HepG2 (cell line): ENCODE measurements around the gene TFEB. TPM values are rescaled to one million over a fixed set of nuclear protein-coding genes. Genes with fewer than 3 reads are reported as not detected.
A peak's percentile ranks its signal among the peaks of the same experiment; 100 is the strongest.

Experiments
- AGO1 ChIP-seq: fragments of 200-400 bp; formaldehyde crosslinking; IDR thresholded peaks from 2 replicates; pipeline ENCODE4 v1.6.1; 2017; ENCODE audit warnings: mild to moderate bottlenecking, low read depth, low read length, moderate library complexity; ENCODE audit not compliant: poor library complexity, severe bottlenecking
- BRCA1 ChIP-seq: sonication (generic); formaldehyde crosslinking; IDR thresholded peaks from 2 replicates; pipeline ENCODE4 v1.4.0; 2020; ENCODE audit warnings: missing genetic modification reagents
- CEBPB ChIP-seq: IDR thresholded peaks from 2 replicates; pipeline ENCODE4 v1.6.1; 2011; ENCODE audit warnings: low read depth, low read length, improper control_type of control experiment, borderline replicate concordance
- FOXK1 ChIP-seq: sonication (generic); formaldehyde crosslinking; IDR thresholded peaks from 2 replicates; pipeline ENCODE4 v1.4.0; 2020; ENCODE audit warnings: low read depth, missing genetic modification reagents, borderline replicate concordance
- GATAD2A ChIP-seq: IDR thresholded peaks from 2 replicates; pipeline ENCODE4 v1.6.1; 2016
- JDP2 ChIP-seq: sonication (generic); formaldehyde crosslinking; IDR thresholded peaks from 2 replicates; pipeline ENCODE4 v1.8.1; 2022; ENCODE audit warnings: missing genetic modification reagents, borderline replicate concordance
- KMT2B ChIP-seq: IDR thresholded peaks from 2 replicates; pipeline ENCODE4 v1.6.1; 2016; ENCODE audit warnings: missing genetic modification reagents, missing compliant biosample characterization
- MLLT10 ChIP-seq: sonication (generic); formaldehyde crosslinking; IDR thresholded peaks from 2 replicates; pipeline ENCODE4 v1.4.0; 2020; ENCODE audit warnings: missing genetic modification reagents
- NFE2L1 ChIP-seq: sonication (generic); formaldehyde crosslinking; IDR thresholded peaks from 2 replicates; pipeline ENCODE4 v1.4.0; 2020; ENCODE audit warnings: missing genetic modification reagents, mild to moderate bottlenecking, borderline replicate concordance
- NFIC ChIP-seq: IDR thresholded peaks from 2 replicates; pipeline ENCODE4 v1.6.1; 2012; ENCODE audit warnings: mild to moderate bottlenecking, low read length, inconsistent platforms
- NR0B2 ChIP-seq: sonication (generic); formaldehyde crosslinking; IDR thresholded peaks from 2 replicates; pipeline ENCODE4 v1.4.0; 2020; ENCODE audit warnings: mild to moderate bottlenecking, missing genetic modification reagents
- NR2F2 ChIP-seq: IDR thresholded peaks from 2 replicates; pipeline ENCODE4 v1.6.1; 2012; ENCODE audit warnings: low read depth, inconsistent platforms, borderline replicate concordance
- POGZ ChIP-seq: sonication (generic); formaldehyde crosslinking; IDR thresholded peaks from 2 replicates; pipeline ENCODE4 v1.4.0; 2020; ENCODE audit warnings: mild to moderate bottlenecking, missing genetic modification reagents
- REPIN1 ChIP-seq: sonication (generic); formaldehyde crosslinking; IDR thresholded peaks from 2 replicates; pipeline ENCODE4 v1.8.0; 2022; ENCODE audit warnings: missing genetic modification reagents, low read depth, mild to moderate bottlenecking, borderline replicate concordance
- TRAFD1 ChIP-seq: sonication (generic); formaldehyde crosslinking; IDR thresholded peaks from 2 replicates; pipeline ENCODE4 v1.5.1; 2020; ENCODE audit warnings: missing genetic modification reagents, mild to moderate bottlenecking, borderline replicate concordance
- ZFP1 ChIP-seq: IDR thresholded peaks from 2 replicates; pipeline ENCODE4 v1.6.1; 2016
- ZMYM2 ChIP-seq: sonication (generic); formaldehyde crosslinking; IDR thresholded peaks from 2 replicates; pipeline ENCODE4 v1.8.0; 2022; ENCODE audit warnings: mild to moderate bottlenecking, missing genetic modification reagents
- ZNF414 ChIP-seq: sonication (generic); formaldehyde crosslinking; IDR thresholded peaks from 2 replicates; pipeline ENCODE4 v1.5.0; 2020; ENCODE audit warnings: missing genetic modification reagents
- ZNF543 ChIP-seq: sonication (generic); formaldehyde crosslinking; IDR thresholded peaks from 2 replicates; pipeline ENCODE4 v1.4.0; 2020; ENCODE audit warnings: mild to moderate bottlenecking, missing genetic modification reagents
- ZNF598 ChIP-seq: sonication (generic); formaldehyde crosslinking; IDR thresholded peaks from 2 replicates; pipeline ENCODE4 v1.5.1; 2020; ENCODE audit warnings: mild to moderate bottlenecking, missing genetic modification reagents, borderline replicate concordance
- ZNF605 ChIP-seq: sonication (generic); formaldehyde crosslinking; IDR thresholded peaks from 2 replicates; pipeline ENCODE4 v1.8.0; 2022; ENCODE audit warnings: mild to moderate bottlenecking, missing genetic modification reagents
- ZNF749 ChIP-seq: sonication (generic); formaldehyde crosslinking; IDR thresholded peaks from 2 replicates; pipeline ENCODE4 v1.8.0; 2022; ENCODE audit warnings: mild to moderate bottlenecking, missing genetic modification reagents, moderate library complexity, borderline replicate concordance
- polyA plus RNA-seq, 8 experiments: library from polyadenylated mRNA; depleted of rRNA in 3 of 8; stranded (reverse) in 7 of 8; unstranded in 1 of 8; fragments of >200 nt; fragmentation: Illumina TruSeq in 4 of 8; extraction: Trizol in 4 of 8; gene quantifications; 2 replicates each; pipeline versions ENCODE4 v1.2.1 to v1.2.3, GENCODE V29; 2011 to 2016; ENCODE audit warnings: low read depth in 4 of 8, missing spikeins in 1 of 8, mixed read lengths in 1 of 8; ENCODE audit not compliant: insufficient read depth in 1 of 8
- total RNA-seq, 5 experiments: library from RNA; depleted of rRNA; stranded (reverse); fragments of >200 nt; fragmentation: Illumina TruSeq; extraction: Trizol; gene quantifications; 2 replicates each; pipeline ENCODE4 v1.2.3, GENCODE V29; 2016; ENCODE audit warnings: low read depth in 1 of 5
- TF ChIP-seq, protein P1 (sequence below): sonication (generic); formaldehyde crosslinking; conservative IDR thresholded peaks from 2 replicates; pipeline ENCODE4 v1.4.0; 2020; ENCODE audit warnings: missing genetic modification reagents
- TF ChIP-seq, protein P2 (sequence below): sonication (generic); formaldehyde crosslinking; IDR thresholded peaks from 2 replicates; pipeline ENCODE4 v1.4.0; 2020; ENCODE audit warnings: mild to moderate bottlenecking, missing genetic modification reagents

TFEB gene
- total and polyA plus RNA-seq, 2 of the 13 experiments (the other 11 are each of a cell fraction or from before 2014, with no cell fraction given) = 13.3 to 18.7 TPM

- TF ChIP-seq, protein P1, sequence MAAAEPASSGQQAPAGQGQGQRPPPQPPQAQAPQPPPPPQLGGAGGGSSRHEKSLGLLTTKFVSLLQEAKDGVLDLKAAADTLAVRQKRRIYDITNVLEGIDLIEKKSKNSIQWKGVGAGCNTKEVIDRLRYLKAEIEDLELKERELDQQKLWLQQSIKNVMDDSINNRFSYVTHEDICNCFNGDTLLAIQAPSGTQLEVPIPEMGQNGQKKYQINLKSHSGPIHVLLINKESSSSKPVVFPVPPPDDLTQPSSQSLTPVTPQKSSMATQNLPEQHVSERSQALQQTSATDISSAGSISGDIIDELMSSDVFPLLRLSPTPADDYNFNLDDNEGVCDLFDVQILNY (CRISPR knock-in tag) = peak; percentile 72
- TF ChIP-seq ZNF414 (CRISPR knock-in tag) (0 out of 2 replicates have a peak, but pooled peaks have one; percentile 66), ZNF749 (CRISPR knock-in tag) (peak; percentile 64; the same call in 1 of the 2 replicates), POGZ (CRISPR knock-in tag) (peak; percentile 82), NFIC (no peak), KMT2B (CRISPR knock-in tag) (peak; percentile 87), JDP2 (CRISPR knock-in tag) (no peak), ZMYM2 (CRISPR knock-in tag) (no peak), AGO1 (peak; percentile 21), CEBPB (no peak), ZNF543 (CRISPR knock-in tag) (peak; percentile 62; the same call in 1 of the 2 replicates), FOXK1 (CRISPR knock-in tag) (peak; percentile 74; the same call in 1 of the 2 replicates), ZNF605 (CRISPR knock-in tag) (0 out of 2 replicates have a peak, but pooled peaks have one; percentile 67), NR0B2 (CRISPR knock-in tag) (no peak), BRCA1 (CRISPR knock-in tag) (no peak), NFE2L1 (CRISPR knock-in tag) (no peak), NR2F2 (peak; percentile 38; the same call in 1 of the 2 replicates), ZNF598 (CRISPR knock-in tag) (0 out of 2 replicates have a peak, but pooled peaks have one; percentile 57), MLLT10 (CRISPR knock-in tag) (no peak), TRAFD1 (CRISPR knock-in tag) (no peak), GATAD2A (CRISPR knock-in tag) (peak; percentile 70), ZFP1 (CRISPR knock-in tag) (peak; percentile 82; the same call in 1 of the 2 replicates), REPIN1 (CRISPR knock-in tag) (peak; percentile 96)
- TF ChIP-seq, protein P2, sequence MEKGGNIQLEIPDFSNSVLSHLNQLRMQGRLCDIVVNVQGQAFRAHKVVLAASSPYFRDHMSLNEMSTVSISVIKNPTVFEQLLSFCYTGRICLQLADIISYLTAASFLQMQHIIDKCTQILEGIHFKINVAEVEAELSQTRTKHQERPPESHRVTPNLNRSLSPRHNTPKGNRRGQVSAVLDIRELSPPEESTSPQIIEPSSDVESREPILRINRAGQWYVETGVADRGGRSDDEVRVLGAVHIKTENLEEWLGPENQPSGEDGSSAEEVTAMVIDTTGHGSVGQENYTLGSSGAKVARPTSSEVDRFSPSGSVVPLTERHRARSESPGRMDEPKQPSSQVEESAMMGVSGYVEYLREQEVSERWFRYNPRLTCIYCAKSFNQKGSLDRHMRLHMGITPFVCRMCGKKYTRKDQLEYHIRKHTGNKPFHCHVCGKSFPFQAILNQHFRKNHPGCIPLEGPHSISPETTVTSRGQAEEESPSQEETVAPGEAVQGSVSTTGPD (CRISPR knock-in tag) = no peak
Measured at GRCh38 chr6:41779788-41780550, 44.6 kb upstream of the TFEB start, which contains the start of gene FRS3 (continued).
